NCI-H460 (cell line): ENCODE results near the gene ZNF593. TPM values are rescaled to one million over a fixed set of nuclear protein-coding genes. Genes with fewer than 3 reads are reported as not detected.

Source experiments
- DNase-seq: peaks from one replicate; pipeline ENCODE4 v3.0.0-alpha.2; 2016; ENCODE audit warnings: low read depth; ENCODE audit errors: extremely low read depth
- total RNA-seq: library from RNA; depleted of rRNA; stranded (reverse); fragments of >200 nt; shearing (Covaris generic); gene quantifications from 2 replicates; pipeline ENCODE4 v1.2.3, GENCODE V29; 2014; rRNA removed

Gene ZNF593
- total RNA-seq, 1 experiment from 2014 or later: 39.1 TPM

- no peak for DNase-seq
Observed at GRCh38 chr1:26197813-26198212, 28.1 kb downstream of the ZNF593 start.

GRCh38 chr1:26200413-26200812 lies 30.7 kb downstream of the ZNF593 start:
- DNase-seq: no peak

GRCh38 chr1:26203642-26204318 lies 34.1 kb downstream of the ZNF593 start:
- no peak for DNase-seq

GRCh38 chr1:26210147-26210870 lies 40.6 kb downstream of the ZNF593 start:
- no peak for DNase-seq

GRCh38 chr1:26212726-26213125 lies 43.0 kb downstream of the ZNF593 start:
- no peak for DNase-seq

GRCh38 chr1:26213335-26213905 lies 43.7 kb downstream of the ZNF593 start:
- DNase-seq: no peak

GRCh38 chr1:26215246-26215645 lies 45.5 kb downstream of the ZNF593 start:
- no peak for DNase-seq

GRCh38 chr1:26218906-26219494 lies 49.3 kb downstream of the ZNF593 start:
- DNase-seq: no peak

Other genes with a start within 250 kb of the ZNF593 start
- gene PAFAH2, start 171.8 kb upstream of the ZNF593 start, total RNA-seq: 9.8 and 10.5 TPM in 2 replicates
- 0.05 TPM in 1 of 2 replicates, not detected in the other for gene EXTL1, start 148.1 kb upstream of the ZNF593 start, total RNA-seq
- gene SLC30A2, start 123.8 kb upstream of the ZNF593 start, total RNA-seq: not detected in 2 replicates
- not detected in 2 replicates for gene TRIM63, start 102.3 kb upstream of the ZNF593 start, total RNA-seq
- gene PDIK1L, start 58.1 kb upstream of the ZNF593 start, total RNA-seq: 7.6 and 7.9 TPM in 2 replicates
- gene FAM110D, start 10.8 kb upstream of the ZNF593 start, total RNA-seq: not detected in 2 replicates
- not detected in 2 replicates for gene C1orf232, start 945 bp upstream of the ZNF593 start, total RNA-seq
- not detected in 2 replicates for gene ZNF593OS, start 1.9 kb downstream of the ZNF593 start, total RNA-seq
- 0.52 and 0.92 TPM in 2 replicates for gene CNKSR1, start 7.6 kb downstream of the ZNF593 start, total RNA-seq
- not detected in 2 replicates for gene CATSPER4, start 20.7 kb downstream of the ZNF593 start, total RNA-seq
- 32.3 and 36.8 TPM in 2 replicates for gene CEP85, start 64.3 kb downstream of the ZNF593 start, total RNA-seq
- 36.5 and 42.7 TPM in 2 replicates for gene SH3BGRL3, start 110.2 kb downstream of the ZNF593 start, total RNA-seq
- 3.9 and 4.2 TPM in 2 replicates for gene UBXN11, start 136.7 kb downstream of the ZNF593 start, total RNA-seq
- not detected in 2 replicates for gene CD52, start 148.1 kb downstream of the ZNF593 start, total RNA-seq
- 0.20 TPM in 1 of 2 replicates, not detected in the other for gene CRYBG2, start 184.2 kb downstream of the ZNF593 start, total RNA-seq
- gene ZNF683, start 202.8 kb downstream of the ZNF593 start, total RNA-seq: not detected in 2 replicates
- gene LIN28A, start 240.9 kb downstream of the ZNF593 start, total RNA-seq: not detected in 2 replicates